Activated naive CD8-positive, alpha-beta T cell treated with anti-CD3 and anti-CD28 coated beads for 36 hours (primary cell): ENCODE measurements around the gene GLI1. TPM values are rescaled to one million over a fixed set of nuclear protein-coding genes. Genes with fewer than 3 reads are reported as not detected.
"Not testable (repeated sequence)": the region's sequence is repeated elsewhere in the genome, so short reads cannot be mapped to it uniquely, and the experiment has no call there.

Experiments used
- DNase-seq: peaks from one replicate; pipeline ENCODE4 v3.0.0; 2021
- H3K27ac Mint-ChIP-seq: one replicate; pipeline ENCODE4 v1.8.0; 2022; ENCODE audit warnings: mild to moderate bottlenecking, moderate library complexity, mixed read lengths
- H3K27me3 Mint-ChIP-seq: one replicate; pipeline ENCODE4 v1.8.0; 2022; ENCODE audit warnings: mild to moderate bottlenecking, mixed read lengths
- H3K36me3 Mint-ChIP-seq: one replicate; pipeline ENCODE4 v1.8.0; 2021; ENCODE audit warnings: mild to moderate bottlenecking, mixed read lengths
- H3K4me1 Mint-ChIP-seq: one replicate; pipeline ENCODE4 v1.8.0; 2021; ENCODE audit warnings: mixed read lengths
- H3K4me3 Mint-ChIP-seq: one replicate; pipeline ENCODE4 v1.8.0; 2022; ENCODE audit warnings: mild to moderate bottlenecking, moderate library complexity, mixed read lengths
- H3K9me3 Mint-ChIP-seq: one replicate; pipeline ENCODE4 v1.8.0; 2022; ENCODE audit warnings: mixed read lengths
- total RNA-seq, 2 experiments: library from RNA; stranded (reverse); gene quantifications; one replicate each; pipeline ENCODE4 v1.2.3, GENCODE V29; 2021

The GLI1 gene
- total RNA-seq, 2 experiments from 2014 or later = 0.56 to 0.62 TPM

GRCh38 chr12:57431654-57432188, 27.9 kb upstream of the GLI1 start:
- Mint-ChIP-seq H3K4me1 (peaks cover 29% of the 10 kb centered on the region), H3K9me3 (no peaks in the 10 kb centered on the region), H3K36me3 (peaks cover 8% of the 10 kb centered on the region), H3K4me3 (peak overlapping the region; percentile 92), H3K27ac (peak overlapping the region; percentile 97), H3K27me3 (peaks cover 3% of the 10 kb centered on the region)
- DNase-seq = no peak

GRCh38 chr12:57433370-57433769, 26.2 kb upstream of the GLI1 start:
- no peak overlapping the region for H3K27ac Mint-ChIP-seq

GRCh38 chr12:57434517-57435223, 24.9 kb upstream of the GLI1 start, which contains the start of gene INHBC:
Gene INHBC (plus strand): TSS chr12:57434784. CDS start chr12:57434887, 103 bp downstream.
- Mint-ChIP-seq H3K27me3 (peaks cover 3% of the 10 kb centered on the region), H3K36me3 (peaks cover 2% of the 10 kb centered on the region), H3K9me3 (no peaks in the 10 kb centered on the region), H3K4me1 (peaks cover 15% of the 10 kb centered on the region), H3K27ac (no peak within 1 kb of the TSS), H3K4me3 (peak within 1 kb of the TSS; percentile 45)
- no peak for DNase-seq

More at GRCh38 chr12:57433370-57433769, 26.2 kb upstream of the GLI1 start:
- Mint-ChIP-seq H3K4me1 (peaks cover 24% of the 10 kb centered on the region), H3K27me3 (peaks cover 3% of the 10 kb centered on the region), H3K36me3 (peaks cover 7% of the 10 kb centered on the region), H3K4me3 (no peak overlapping the region), H3K9me3 (no peaks in the 10 kb centered on the region)
- no peak for DNase-seq

GRCh38 chr12:57435293-57435692, 24.3 kb upstream of the GLI1 start:
- H3K4me1 Mint-ChIP-seq = peaks cover 15% of the 10 kb centered on the region
- H3K27me3 Mint-ChIP-seq = peaks cover 3% of the 10 kb centered on the region
- no peaks in the 10 kb centered on the region for H3K9me3 Mint-ChIP-seq
- H3K36me3 Mint-ChIP-seq = no peaks in the 10 kb centered on the region
- H3K27ac Mint-ChIP-seq = no peak overlapping the region
- H3K4me3 Mint-ChIP-seq = peak overlapping the region; percentile 45
- DNase-seq = no peak

GRCh38 chr12:57438400-57438799, 21.2 kb upstream of the GLI1 start:
- DNase-seq = no peak
- Mint-ChIP-seq H3K4me1 (peaks cover 5% of the 10 kb centered on the region), H3K27me3 (no peaks in the 10 kb centered on the region), H3K36me3 (no peaks in the 10 kb centered on the region), H3K27ac (no peak overlapping the region), H3K9me3 (peaks cover 3% of the 10 kb centered on the region), H3K4me3 (no peak overlapping the region)

GRCh38 chr12:57439762-57440266, 19.8 kb upstream of the GLI1 start:
- DNase-seq = no peak
- H3K27me3 Mint-ChIP-seq = no peaks in the 10 kb centered on the region
- no peaks in the 10 kb centered on the region for H3K36me3 Mint-ChIP-seq
- no peak overlapping the region for H3K4me3 Mint-ChIP-seq
- peaks cover 3% of the 10 kb centered on the region for H3K9me3 Mint-ChIP-seq
- no peak overlapping the region for H3K27ac Mint-ChIP-seq
- H3K4me1 Mint-ChIP-seq = peaks cover 5% of the 10 kb centered on the region

- H3K4me3 Mint-ChIP-seq, H3K27ac Mint-ChIP-seq, DNase-seq, H3K9me3 Mint-ChIP-seq, H3K27me3 Mint-ChIP-seq, H3K4me1 Mint-ChIP-seq, H3K36me3 Mint-ChIP-seq: not testable (repeated sequence)
These were observed 18.2 kb upstream of the GLI1 start for GRCh38 chr12:57441393-57441792.

- Mint-ChIP-seq H3K4me1 (no peaks in the 10 kb centered on the region), H3K27me3 (no peaks in the 10 kb centered on the region), H3K9me3 (peaks cover 3% of the 10 kb centered on the region), H3K4me3 (no peak overlapping the region), H3K36me3 (no peaks in the 10 kb centered on the region), H3K27ac (no peak overlapping the region)
- no peak for DNase-seq
These were observed 17.6 kb upstream of the GLI1 start for GRCh38 chr12:57441846-57442427.

- not testable (repeated sequence) for DNase-seq, H3K4me3 Mint-ChIP-seq, H3K4me1 Mint-ChIP-seq, H3K36me3 Mint-ChIP-seq, H3K27ac Mint-ChIP-seq, H3K27me3 Mint-ChIP-seq, H3K9me3 Mint-ChIP-seq
These were observed 15.2 kb upstream of the GLI1 start for GRCh38 chr12:57444337-57444736.

GRCh38 chr12:57444744-57445143, 14.8 kb upstream of the GLI1 start:
- H3K36me3 Mint-ChIP-seq = no peaks in the 10 kb centered on the region
- H3K4me1 Mint-ChIP-seq = no peaks in the 10 kb centered on the region
- no peak overlapping the region for H3K27ac Mint-ChIP-seq

GRCh38 chr12:57446292-57446960, 13.2 kb upstream of the GLI1 start:
- Mint-ChIP-seq H3K36me3 (no peaks in the 10 kb centered on the region), H3K4me3 (no peak overlapping the region), H3K9me3 (peaks cover 3% of the 10 kb centered on the region), H3K4me1 (no peaks in the 10 kb centered on the region), H3K27me3 (no peaks in the 10 kb centered on the region), H3K27ac (no peak overlapping the region)
- DNase-seq = no peak

More at GRCh38 chr12:57444744-57445143, 14.8 kb upstream of the GLI1 start:
- H3K9me3 Mint-ChIP-seq = peaks cover 3% of the 10 kb centered on the region
- DNase-seq = no peak
- H3K27me3 Mint-ChIP-seq = no peaks in the 10 kb centered on the region
- H3K4me3 Mint-ChIP-seq = no peak overlapping the region

- Mint-ChIP-seq H3K27ac (no peak overlapping the region), H3K4me3 (no peak overlapping the region), H3K9me3 (no peaks in the 10 kb centered on the region), H3K4me1 (peaks cover 2% of the 10 kb centered on the region), H3K27me3 (no peaks in the 10 kb centered on the region), H3K36me3 (no peaks in the 10 kb centered on the region)
- DNase-seq = no peak
These were observed 10.9 kb upstream of the GLI1 start for GRCh38 chr12:57448669-57449068.

GRCh38 chr12:57449375-57449774, 10.2 kb upstream of the GLI1 start:
- Mint-ChIP-seq H3K9me3 (no peaks in the 10 kb centered on the region), H3K36me3 (no peaks in the 10 kb centered on the region), H3K4me3 (no peak overlapping the region), H3K27ac (no peak overlapping the region), H3K4me1 (peaks cover 2% of the 10 kb centered on the region), H3K27me3 (no peaks in the 10 kb centered on the region)
- DNase-seq = no peak

- no peak overlapping the region for H3K4me3 Mint-ChIP-seq
- no peak for DNase-seq
- no peaks in the 10 kb centered on the region for H3K36me3 Mint-ChIP-seq
- H3K27ac Mint-ChIP-seq = no peak overlapping the region
- no peaks in the 10 kb centered on the region for H3K27me3 Mint-ChIP-seq
- no peaks in the 10 kb centered on the region for H3K9me3 Mint-ChIP-seq
- peaks cover 5% of the 10 kb centered on the region for H3K4me1 Mint-ChIP-seq
These were observed 9.5 kb upstream of the GLI1 start for GRCh38 chr12:57450057-57450456.

GRCh38 chr12:57451233-57451778, 8.3 kb upstream of the GLI1 start:
- Mint-ChIP-seq H3K27ac (no peak overlapping the region), H3K9me3 (no peaks in the 10 kb centered on the region), H3K4me1 (peaks cover 13% of the 10 kb centered on the region), H3K27me3 (no peaks in the 10 kb centered on the region), H3K4me3 (no peak overlapping the region), H3K36me3 (no peaks in the 10 kb centered on the region)
- DNase-seq = no peak
